HL-60 (cell line): Measurements from ENCODE around the gene HOXD12.

Experiments
- DNase-seq, 2 experiments: peaks; one replicate each; pipeline ENCODE4 v3.0.0-alpha.2; 2010 to 2020; ENCODE audit warnings: low read depth in 1 of 2, low spot score in 1 of 2
- H3K27ac ChIP-seq: fragments of 250-450 bp; sonication (Bioruptor Pico); replicated peaks from 2 replicates; pipeline ENCODE4 v1.5.1; 2020; ENCODE audit warnings: mild to moderate bottlenecking, moderate library complexity
- H3K27me3 ChIP-seq: fragments of 250-450 bp; sonication (Bioruptor Pico); 2 replicates; pipeline ENCODE4 v1.5.1; 2021; ENCODE audit warnings: mild to moderate bottlenecking, moderate library complexity; ENCODE audit not compliant: insufficient read depth, poor library complexity, severe bottlenecking
- H3K4me3 ChIP-seq: replicated peaks from 2 replicates; pipeline ENCODE4 v1.5.1; 2011; ENCODE audit warnings: mild to moderate bottlenecking, control low read depth, low read length; ENCODE audit not compliant: insufficient read depth
- GABPA ChIP-seq: IDR thresholded peaks from 2 replicates; pipeline ENCODE4 v1.6.1; 2012; ENCODE audit warnings: low read depth
- POLR2AphosphoS5 ChIP-seq: IDR thresholded peaks from 2 replicates; pipeline ENCODE4 v1.6.1; 2012; ENCODE audit warnings: low read depth
- SPI1 ChIP-seq: IDR thresholded peaks from 2 replicates; pipeline ENCODE4 v1.6.1; 2012; ENCODE audit warnings: low read depth, mild to moderate bottlenecking, borderline replicate concordance
- TF ChIP-seq, protein P1 (sequence below): IDR thresholded peaks from 2 replicates; pipeline ENCODE4 v1.6.1; 2012; ENCODE audit warnings: low read depth; ENCODE audit not compliant: insufficient replicate concordance
- TF ChIP-seq, protein P2 (sequence below): IDR thresholded peaks from one replicate; pipeline ENCODE4 v1.5.1; 2011; ENCODE audit warnings: low read length, control low read depth, inconsistent platforms; ENCODE audit not compliant: insufficient read depth

Gene HOXD12

DNA sequence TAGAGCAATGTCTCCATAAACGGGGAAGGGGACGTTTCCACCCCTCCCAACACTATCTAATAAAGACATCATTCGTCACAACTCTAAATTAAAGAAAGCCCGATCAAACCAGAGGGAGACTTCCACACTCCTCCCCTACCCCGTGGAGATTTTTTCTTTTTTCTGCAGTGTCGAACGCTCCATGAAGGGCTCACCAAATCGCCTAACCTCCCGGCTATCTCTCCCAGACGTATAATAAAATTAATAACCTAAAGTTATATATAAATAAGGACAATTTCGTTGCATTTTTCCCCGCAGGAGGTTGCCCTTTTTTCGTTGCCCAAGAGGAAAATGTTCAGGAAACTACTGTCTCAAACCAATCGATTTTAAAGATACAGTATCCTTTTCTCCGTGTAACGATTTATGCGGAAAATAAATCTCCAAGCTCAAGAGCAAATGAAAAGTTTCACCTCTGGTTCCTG lies 18.2 kb upstream of the HOXD12 start:
- TF ChIP-seq SPI1, result no peak
- no peak for TF ChIP-seq POLR2AphosphoS5
- TF ChIP-seq, protein P1, sequence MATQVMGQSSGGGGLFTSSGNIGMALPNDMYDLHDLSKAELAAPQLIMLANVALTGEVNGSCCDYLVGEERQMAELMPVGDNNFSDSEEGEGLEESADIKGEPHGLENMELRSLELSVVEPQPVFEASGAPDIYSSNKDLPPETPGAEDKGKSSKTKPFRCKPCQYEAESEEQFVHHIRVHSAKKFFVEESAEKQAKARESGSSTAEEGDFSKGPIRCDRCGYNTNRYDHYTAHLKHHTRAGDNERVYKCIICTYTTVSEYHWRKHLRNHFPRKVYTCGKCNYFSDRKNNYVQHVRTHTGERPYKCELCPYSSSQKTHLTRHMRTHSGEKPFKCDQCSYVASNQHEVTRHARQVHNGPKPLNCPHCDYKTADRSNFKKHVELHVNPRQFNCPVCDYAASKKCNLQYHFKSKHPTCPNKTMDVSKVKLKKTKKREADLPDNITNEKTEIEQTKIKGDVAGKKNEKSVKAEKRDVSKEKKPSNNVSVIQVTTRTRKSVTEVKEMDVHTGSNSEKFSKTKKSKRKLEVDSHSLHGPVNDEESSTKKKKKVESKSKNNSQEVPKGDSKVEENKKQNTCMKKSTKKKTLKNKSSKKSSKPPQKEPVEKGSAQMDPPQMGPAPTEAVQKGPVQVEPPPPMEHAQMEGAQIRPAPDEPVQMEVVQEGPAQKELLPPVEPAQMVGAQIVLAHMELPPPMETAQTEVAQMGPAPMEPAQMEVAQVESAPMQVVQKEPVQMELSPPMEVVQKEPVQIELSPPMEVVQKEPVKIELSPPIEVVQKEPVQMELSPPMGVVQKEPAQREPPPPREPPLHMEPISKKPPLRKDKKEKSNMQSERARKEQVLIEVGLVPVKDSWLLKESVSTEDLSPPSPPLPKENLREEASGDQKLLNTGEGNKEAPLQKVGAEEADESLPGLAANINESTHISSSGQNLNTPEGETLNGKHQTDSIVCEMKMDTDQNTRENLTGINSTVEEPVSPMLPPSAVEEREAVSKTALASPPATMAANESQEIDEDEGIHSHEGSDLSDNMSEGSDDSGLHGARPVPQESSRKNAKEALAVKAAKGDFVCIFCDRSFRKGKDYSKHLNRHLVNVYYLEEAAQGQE, result no peak
- TF ChIP-seq GABPA, result no peak
- TF ChIP-seq, protein P2, sequence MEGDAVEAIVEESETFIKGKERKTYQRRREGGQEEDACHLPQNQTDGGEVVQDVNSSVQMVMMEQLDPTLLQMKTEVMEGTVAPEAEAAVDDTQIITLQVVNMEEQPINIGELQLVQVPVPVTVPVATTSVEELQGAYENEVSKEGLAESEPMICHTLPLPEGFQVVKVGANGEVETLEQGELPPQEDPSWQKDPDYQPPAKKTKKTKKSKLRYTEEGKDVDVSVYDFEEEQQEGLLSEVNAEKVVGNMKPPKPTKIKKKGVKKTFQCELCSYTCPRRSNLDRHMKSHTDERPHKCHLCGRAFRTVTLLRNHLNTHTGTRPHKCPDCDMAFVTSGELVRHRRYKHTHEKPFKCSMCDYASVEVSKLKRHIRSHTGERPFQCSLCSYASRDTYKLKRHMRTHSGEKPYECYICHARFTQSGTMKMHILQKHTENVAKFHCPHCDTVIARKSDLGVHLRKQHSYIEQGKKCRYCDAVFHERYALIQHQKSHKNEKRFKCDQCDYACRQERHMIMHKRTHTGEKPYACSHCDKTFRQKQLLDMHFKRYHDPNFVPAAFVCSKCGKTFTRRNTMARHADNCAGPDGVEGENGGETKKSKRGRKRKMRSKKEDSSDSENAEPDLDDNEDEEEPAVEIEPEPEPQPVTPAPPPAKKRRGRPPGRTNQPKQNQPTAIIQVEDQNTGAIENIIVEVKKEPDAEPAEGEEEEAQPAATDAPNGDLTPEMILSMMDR, result no peak
- no peak for DNase-seq
- Histone ChIP-seq H3K27ac (no peak overlapping the region), H3K4me3 (no peak overlapping the region), H3K27me3 (peaks cover 85% of the 10 kb centered on the region)

DNA sequence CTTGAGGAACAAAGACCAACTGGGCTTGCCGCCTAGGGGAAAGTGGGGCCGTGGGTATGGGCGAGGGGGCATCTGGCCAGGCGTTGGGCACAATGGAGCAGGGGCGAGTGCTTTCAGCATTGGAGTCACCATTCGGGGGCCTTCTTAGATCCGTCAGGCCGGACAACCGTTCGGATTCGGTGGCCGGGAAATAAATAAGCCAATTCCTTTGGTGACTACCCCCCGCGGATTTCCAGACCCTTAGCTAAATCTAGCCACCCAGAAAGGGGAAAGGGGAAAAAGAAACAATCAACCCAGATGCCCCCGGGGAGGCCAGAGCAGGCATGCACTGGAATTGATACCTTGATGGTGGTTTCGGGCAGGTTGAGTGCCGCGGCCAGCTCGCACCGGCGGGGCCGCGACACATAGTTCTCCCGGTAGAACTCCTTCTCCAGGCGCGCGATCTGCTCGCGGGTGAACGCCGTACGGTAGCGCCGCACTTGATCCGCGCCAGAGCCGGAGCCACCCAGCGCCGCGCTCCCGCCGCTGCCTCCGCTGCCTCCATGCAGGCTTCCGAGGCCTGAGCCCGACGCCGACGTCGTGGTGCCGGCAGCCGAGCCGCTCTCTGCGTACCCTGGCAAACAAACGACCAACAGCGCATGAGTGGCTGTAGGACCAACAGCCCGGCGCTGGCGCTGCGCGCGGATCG lies 17.6 kb upstream of the HOXD12 start:
- Histone ChIP-seq H3K27me3 (peaks cover 85% of the 10 kb centered on the region), H3K4me3 (no peak overlapping the region), H3K27ac (no peak overlapping the region)
- TF ChIP-seq, protein P2, result no peak
- no peak for TF ChIP-seq GABPA
- DNase-seq, result no peak

DNA sequence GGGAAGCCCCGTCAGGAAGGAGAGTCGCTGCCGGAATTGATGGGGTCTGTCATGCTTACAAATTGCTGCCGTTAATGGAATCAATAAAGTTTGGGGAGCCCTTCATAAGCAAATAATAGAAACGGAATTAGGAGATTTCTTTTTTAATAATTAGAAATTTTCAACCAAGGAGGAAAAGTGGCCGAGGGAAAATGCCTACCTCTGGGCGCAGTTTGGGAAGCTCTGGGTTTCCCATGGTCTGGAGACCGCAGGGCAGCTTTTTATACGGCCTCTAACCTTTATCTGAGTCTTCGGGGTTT lies 17.1 kb upstream of the HOXD12 start:
- Histone ChIP-seq H3K27ac (no peak overlapping the region), H3K27me3 (peaks cover 85% of the 10 kb centered on the region), H3K4me3 (no peak overlapping the region)
- DNase-seq, result no peak
- TF ChIP-seq GABPA (no peak), POLR2AphosphoS5 (no peak), SPI1 (no peak)
- TF ChIP-seq, protein P1, result no peak
- TF ChIP-seq, protein P2, result no peak
